ENCODE measurements around the gene ITPR2. TPM values are rescaled to one million over a fixed set of nuclear protein-coding genes. Genes with fewer than 3 reads are reported as not detected.

The ITPR2 gene
- total RNA-seq, 1 donor from 2014 or later = 48.1 TPM

DNA sequence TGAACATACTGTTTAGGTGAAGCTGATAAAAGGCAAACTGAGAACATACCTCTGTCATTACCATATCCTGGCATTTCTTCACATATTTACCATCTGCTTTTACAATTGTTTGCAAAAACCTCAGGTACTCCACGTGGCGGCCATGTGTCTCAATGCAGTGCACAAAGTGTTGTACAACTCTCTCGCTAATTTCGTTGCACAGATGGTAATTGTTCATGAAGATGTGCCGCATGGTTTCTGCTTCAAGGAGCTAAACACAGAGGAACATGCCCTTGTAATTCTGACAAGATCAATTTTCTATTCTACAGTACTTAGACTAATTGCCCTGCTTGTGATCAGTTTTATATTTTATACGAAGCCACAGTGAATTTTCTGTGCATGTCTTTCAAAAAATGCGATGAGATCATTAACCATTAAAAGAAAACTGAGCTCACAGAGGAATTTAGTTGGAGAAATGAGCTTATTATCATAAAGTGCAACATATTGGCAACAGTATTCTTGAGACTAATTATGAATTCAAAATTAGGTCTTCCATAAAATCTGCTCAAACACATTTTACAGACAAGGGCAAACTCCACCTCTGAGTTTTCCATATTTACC lies 233.8 kb downstream of the ITPR2 start:
- intact Hi-C loops (cut with DNase I) = no loop called here
- TF ChIP-seq POLR2A (IDR thresholded peaks at IDR 0.05) = no peak
- H3K36me3 ChIP-seq = peaks cover 0 to 20% of the 10 kb centered on the region in 2 donors

DNA sequence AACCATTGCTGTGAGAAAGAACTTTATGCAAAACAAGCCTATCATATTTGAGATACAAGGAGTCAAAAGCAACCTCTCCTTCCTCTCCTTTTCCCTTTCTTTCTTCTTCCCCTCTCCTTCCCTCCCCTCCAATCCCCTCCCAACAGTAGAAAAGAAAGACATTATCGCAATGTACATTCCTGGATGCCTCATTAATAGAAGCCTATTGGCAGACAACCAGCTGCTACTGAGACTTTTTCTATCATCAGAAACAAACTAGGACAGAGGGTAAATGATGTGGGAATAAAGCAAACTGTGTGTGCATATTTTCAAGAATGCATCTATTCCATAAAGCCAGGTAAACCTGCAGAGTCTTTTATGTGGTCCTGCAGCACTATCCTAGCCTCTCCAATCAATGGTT lies 237.2 kb downstream of the ITPR2 start:
- TF ChIP-seq CTCF (IDR thresholded peaks at IDR 0.05) (no peak), POLR2AphosphoS5 (IDR thresholded peaks at IDR 0.05; ENCODE audit: insufficient read depth in 1 of 2, low read depth in 1 of 2) (no peak), POLR2A (IDR thresholded peaks at IDR 0.05) (no peak)
- no peaks in the 10 kb centered on the region for H3K9me3 ChIP-seq
- H3K4me1 ChIP-seq = no peaks in the 10 kb centered on the region
- H3K4me3 ChIP-seq = no peak overlapping the region
- no peaks in the 10 kb centered on the region for H3K27me3 ChIP-seq
- H3K27ac ChIP-seq = no peak overlapping the region
- peaks cover 0 to 12% of the 10 kb centered on the region in 2 donors for H3K36me3 ChIP-seq
- DNase-seq (ENCODE audit: extremely low spot score in 2 of 2) = no peak
- intact Hi-C loops (cut with DNase I) = no loop called here

More for the DNA sequence above, 233.8 kb downstream of the ITPR2 start:
- H3K4me3 ChIP-seq = no peak overlapping the region
- no peak for DNase-seq (ENCODE audit: extremely low spot score in 2 of 2)
- no peaks in the 10 kb centered on the region for H3K9me3 ChIP-seq
- no peaks in the 10 kb centered on the region for H3K27me3 ChIP-seq
- H3K27ac ChIP-seq = no peak overlapping the region
- H3K4me1 ChIP-seq = no peaks in the 10 kb centered on the region

DNA sequence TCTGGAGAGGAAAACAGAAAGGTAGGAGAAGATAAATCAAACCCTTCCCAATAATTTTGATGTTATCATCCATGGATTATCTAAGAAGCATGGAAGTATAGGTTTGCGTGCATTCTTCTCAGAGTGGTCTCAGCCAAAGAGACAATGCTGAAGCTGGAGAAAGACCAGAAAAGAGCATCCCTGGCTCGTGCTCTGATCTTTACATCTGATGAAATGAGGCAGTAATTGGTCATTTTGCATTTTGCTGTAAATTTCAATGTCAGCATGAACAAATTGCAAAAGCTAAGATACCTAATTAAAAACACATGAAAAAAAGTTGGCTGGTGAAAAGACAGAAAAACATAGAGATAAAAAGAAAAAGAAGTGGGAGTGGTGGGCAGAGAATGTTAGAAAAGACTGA lies 252.4 kb downstream of the ITPR2 start:
- TF ChIP-seq POLR2A (IDR thresholded peaks at IDR 0.05) (no peak), POLR2AphosphoS5 (IDR thresholded peaks at IDR 0.05; ENCODE audit: insufficient read depth in 1 of 2, low read depth in 1 of 2) (no peak), CTCF (IDR thresholded peaks at IDR 0.05) (no peak)
- Histone ChIP-seq H3K9me3 (no peaks in the 10 kb centered on the region), H3K4me1 (no peaks in the 10 kb centered on the region), H3K36me3 (peaks cover 0 to 4% of the 10 kb centered on the region in 2 donors), H3K27ac (no peak overlapping the region), H3K27me3 (no peaks in the 10 kb centered on the region), H3K4me3 (no peak overlapping the region)
- intact Hi-C loops (cut with DNase I) = no loop called here
- DNase-seq (ENCODE audit: extremely low spot score in 2 of 2) = no peak

GRCh38 chr12:26576266-26576665 lies 256.7 kb downstream of the ITPR2 start:
- no peak overlapping the region for H3K27ac ChIP-seq
- intact Hi-C loops (cut with DNase I) = no loop called here
- peaks cover 0 to 9% of the 10 kb centered on the region in 2 donors for H3K36me3 ChIP-seq
- no peak for DNase-seq (ENCODE audit: extremely low spot score in 2 of 2)
- H3K9me3 ChIP-seq = no peaks in the 10 kb centered on the region
- TF ChIP-seq CTCF (IDR thresholded peaks at IDR 0.05) = no peak
- TF ChIP-seq POLR2AphosphoS5 (IDR thresholded peaks at IDR 0.05; ENCODE audit: insufficient read depth in 1 of 2, low read depth in 1 of 2) = no peak
- no peak for TF ChIP-seq POLR2A (IDR thresholded peaks at IDR 0.05)
- no peaks in the 10 kb centered on the region for H3K27me3 ChIP-seq
- H3K4me1 ChIP-seq = no peaks in the 10 kb centered on the region
- no peak overlapping the region for H3K4me3 ChIP-seq

DNA sequence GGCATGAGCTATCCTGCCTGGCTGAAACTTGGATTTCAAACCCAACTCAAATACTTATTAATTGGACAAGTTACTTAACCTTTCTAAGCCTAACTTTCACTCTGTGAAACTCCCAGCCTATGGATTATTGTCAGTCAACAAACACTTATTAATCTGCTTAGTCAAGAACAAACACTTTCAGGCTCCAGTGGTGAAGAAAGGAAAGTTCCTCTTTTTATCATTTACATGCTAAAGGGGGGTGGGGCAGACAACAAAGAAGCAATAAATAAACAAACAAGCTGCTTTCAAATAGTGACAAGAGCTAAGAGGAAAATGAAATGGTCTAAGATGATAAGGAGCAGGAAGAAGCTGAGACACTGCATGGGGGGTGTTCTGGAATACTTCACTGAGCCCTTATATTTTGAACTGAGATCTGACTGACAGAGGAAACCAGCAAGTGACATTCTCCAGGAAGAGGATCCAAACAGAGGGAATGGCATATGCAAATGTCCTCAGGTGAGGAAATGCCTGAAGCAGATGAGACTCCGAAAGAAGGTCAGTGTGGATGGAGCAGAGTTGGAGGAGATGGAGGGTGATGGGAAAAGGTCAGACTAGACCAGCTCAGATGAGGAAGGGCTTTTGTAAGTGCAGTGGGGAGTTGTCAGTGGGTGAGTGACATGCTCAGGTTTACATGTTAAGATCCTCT lies 259.6 kb downstream of the ITPR2 start:
- intact Hi-C loops (cut with DNase I) = no loop called here
- Histone ChIP-seq H3K27ac (no peak overlapping the region), H3K9me3 (no peaks in the 10 kb centered on the region), H3K36me3 (peaks cover 0 to 5% of the 10 kb centered on the region in 2 donors), H3K4me3 (no peak overlapping the region), H3K27me3 (no peaks in the 10 kb centered on the region), H3K4me1 (no peaks in the 10 kb centered on the region)
- DNase-seq (ENCODE audit: extremely low spot score in 2 of 2) = no peak
- no peak for TF ChIP-seq CTCF (IDR thresholded peaks at IDR 0.05)
- no peak for TF ChIP-seq POLR2AphosphoS5 (IDR thresholded peaks at IDR 0.05; ENCODE audit: insufficient read depth in 1 of 2, low read depth in 1 of 2)
